Testis (tissue), 2 donors: ENCODE results near the gene SH3PXD2B.

Experiments
- POLR2A ChIP-seq: fragments of 450-650 bp; IDR thresholded peaks from one replicate; pipeline ENCODE4 v1.6.1; 2017; ENCODE audit warnings: antibody characterized with exemption, mild to moderate bottlenecking, moderate library complexity
- TF ChIP-seq, protein P1 (sequence below), 3 experiments: fragments of 450-650 bp in 2 of 3; fragments of 200-600 bp in 1 of 3; sonication (generic) in 1 of 3; IDR thresholded peaks; one replicate each; pipeline ENCODE4 v1.5.1; 2016 to 2019; ENCODE audit warnings: antibody characterized with exemption in 3 of 3, mild to moderate bottlenecking in 2 of 3, moderate library complexity in 1 of 3

DNA sequence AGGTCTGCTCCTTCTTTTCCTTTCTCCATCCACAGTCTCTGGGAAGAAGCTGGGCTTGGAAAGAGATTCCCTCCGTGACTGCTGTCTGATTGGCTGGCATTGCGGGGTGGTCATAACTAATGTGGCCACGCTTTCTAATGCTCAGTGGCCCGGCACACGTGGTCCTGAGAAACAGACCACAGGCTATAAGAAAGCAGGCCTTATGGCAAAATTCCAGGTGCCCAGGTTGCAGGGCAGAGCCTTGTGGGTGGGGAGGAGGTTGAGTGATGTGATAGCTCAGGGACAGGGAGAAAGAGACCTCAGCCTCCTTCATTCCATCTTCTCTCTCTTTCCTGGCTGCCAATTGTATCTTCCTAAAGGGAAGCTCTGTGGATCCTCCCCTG lies 5.4 kb upstream of the SH3PXD2B start:
- TF ChIP-seq, protein P1, sequence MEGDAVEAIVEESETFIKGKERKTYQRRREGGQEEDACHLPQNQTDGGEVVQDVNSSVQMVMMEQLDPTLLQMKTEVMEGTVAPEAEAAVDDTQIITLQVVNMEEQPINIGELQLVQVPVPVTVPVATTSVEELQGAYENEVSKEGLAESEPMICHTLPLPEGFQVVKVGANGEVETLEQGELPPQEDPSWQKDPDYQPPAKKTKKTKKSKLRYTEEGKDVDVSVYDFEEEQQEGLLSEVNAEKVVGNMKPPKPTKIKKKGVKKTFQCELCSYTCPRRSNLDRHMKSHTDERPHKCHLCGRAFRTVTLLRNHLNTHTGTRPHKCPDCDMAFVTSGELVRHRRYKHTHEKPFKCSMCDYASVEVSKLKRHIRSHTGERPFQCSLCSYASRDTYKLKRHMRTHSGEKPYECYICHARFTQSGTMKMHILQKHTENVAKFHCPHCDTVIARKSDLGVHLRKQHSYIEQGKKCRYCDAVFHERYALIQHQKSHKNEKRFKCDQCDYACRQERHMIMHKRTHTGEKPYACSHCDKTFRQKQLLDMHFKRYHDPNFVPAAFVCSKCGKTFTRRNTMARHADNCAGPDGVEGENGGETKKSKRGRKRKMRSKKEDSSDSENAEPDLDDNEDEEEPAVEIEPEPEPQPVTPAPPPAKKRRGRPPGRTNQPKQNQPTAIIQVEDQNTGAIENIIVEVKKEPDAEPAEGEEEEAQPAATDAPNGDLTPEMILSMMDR (IDR thresholded peaks at IDR 0.05): no peak
- no peak for TF ChIP-seq POLR2A
